Tibial nerve (tissue), 4 donors: ENCODE measurements around the gene L3HYPDH. TPM values are rescaled to one million over a fixed set of nuclear protein-coding genes. Genes with fewer than 3 reads are reported as not detected.
"Not testable (repeated sequence)": the region's sequence is repeated elsewhere in the genome, so short reads cannot be mapped to it uniquely, and the experiment has no call there.

Experiments used
- DNase-seq, 2 donors: peaks; one replicate each; pipeline ENCODE4 v3.0.0-alpha.2; 2019; ENCODE audit warnings: low spot score in 2 of 2
- H3K27ac ChIP-seq, 4 donors: fragments of 200-600 bp; sonication (generic) in 3 of 4; one replicate each; pipeline ENCODE4 v1.5.1; 2017 to 2019; ENCODE audit warnings: mild to moderate bottlenecking in 1 of 4
- H3K27me3 ChIP-seq, 2 donors: fragments of 200-600 bp; sonication (generic) in 1 of 2; one replicate each; pipeline versions ENCODE4 v1.5.1 to v1.6.0; 2017 to 2019
- H3K36me3 ChIP-seq, 3 donors: fragments of 200-600 bp; sonication (generic); one replicate each; pipeline ENCODE4 v1.5.1; 2018 to 2019
- H3K4me1 ChIP-seq, 4 donors: fragments of 200-600 bp; sonication (generic) in 3 of 4; one replicate each; pipeline ENCODE4 v1.5.1; 2017 to 2019
- H3K4me3 ChIP-seq, 4 donors: fragments of 200-600 bp; sonication (generic) in 3 of 4; one replicate each; pipeline ENCODE4 v1.5.1; 2017 to 2019; ENCODE audit warnings: mild to moderate bottlenecking in 1 of 4, moderate library complexity in 1 of 4
- H3K9me3 ChIP-seq, 4 donors: fragments of 200-600 bp; sonication (generic) in 3 of 4; one replicate each; pipeline ENCODE4 v1.5.1; 2017 to 2019
- EP300 ChIP-seq, 2 donors: sonication (generic); formaldehyde crosslinking; IDR thresholded peaks; one replicate each; pipeline ENCODE4 v1.6.1; 2017; ENCODE audit warnings: antibody characterized with exemption in 2 of 2, mild to moderate bottlenecking in 1 of 2
- POLR2A ChIP-seq, 2 donors: fragments of 450-650 bp; IDR thresholded peaks; one replicate each; pipeline ENCODE4 v1.6.1; 2017; ENCODE audit warnings: antibody characterized with exemption in 2 of 2, mild to moderate bottlenecking in 2 of 2, moderate library complexity in 2 of 2
- WGBS, 2 donors: methylation state at CpG; one replicate each; pipeline ENCODE4 v1.1.5; 2018; 5-methylcytosine and 5-hydroxymethylcytosine counted together
- total RNA-seq, 4 donors: library from RNA; depleted of rRNA; stranded (reverse); fragments of >200 nt; gene quantifications; one replicate each; pipeline ENCODE4 v1.1.0, GENCODE V29; 2016
- TF ChIP-seq, protein P1 (sequence below), 5 experiments: fragments of 200-600 bp in 3 of 5; fragments of 450-650 bp in 2 of 5; sonication (generic) in 3 of 5; IDR thresholded peaks; one replicate each; pipeline ENCODE4 v1.5.1; 2016 to 2019; ENCODE audit warnings: antibody characterized with exemption in 5 of 5, mild to moderate bottlenecking in 3 of 5, moderate library complexity in 2 of 5

L3HYPDH gene
- total RNA-seq, 4 donors from 2014 or later = 69.9 to 85.5 (median 76.6) TPM

- TF ChIP-seq EP300 (IDR thresholded peaks at IDR 0.05) (no peak), POLR2A (IDR thresholded peaks at IDR 0.05) (no peak)
- TF ChIP-seq, protein P1, sequence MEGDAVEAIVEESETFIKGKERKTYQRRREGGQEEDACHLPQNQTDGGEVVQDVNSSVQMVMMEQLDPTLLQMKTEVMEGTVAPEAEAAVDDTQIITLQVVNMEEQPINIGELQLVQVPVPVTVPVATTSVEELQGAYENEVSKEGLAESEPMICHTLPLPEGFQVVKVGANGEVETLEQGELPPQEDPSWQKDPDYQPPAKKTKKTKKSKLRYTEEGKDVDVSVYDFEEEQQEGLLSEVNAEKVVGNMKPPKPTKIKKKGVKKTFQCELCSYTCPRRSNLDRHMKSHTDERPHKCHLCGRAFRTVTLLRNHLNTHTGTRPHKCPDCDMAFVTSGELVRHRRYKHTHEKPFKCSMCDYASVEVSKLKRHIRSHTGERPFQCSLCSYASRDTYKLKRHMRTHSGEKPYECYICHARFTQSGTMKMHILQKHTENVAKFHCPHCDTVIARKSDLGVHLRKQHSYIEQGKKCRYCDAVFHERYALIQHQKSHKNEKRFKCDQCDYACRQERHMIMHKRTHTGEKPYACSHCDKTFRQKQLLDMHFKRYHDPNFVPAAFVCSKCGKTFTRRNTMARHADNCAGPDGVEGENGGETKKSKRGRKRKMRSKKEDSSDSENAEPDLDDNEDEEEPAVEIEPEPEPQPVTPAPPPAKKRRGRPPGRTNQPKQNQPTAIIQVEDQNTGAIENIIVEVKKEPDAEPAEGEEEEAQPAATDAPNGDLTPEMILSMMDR (IDR thresholded peaks at IDR 0.05) = no peak
- no peak overlapping the region for H3K4me3 ChIP-seq
- DNase-seq = no peak
- no peaks in the 10 kb centered on the region for H3K27me3 ChIP-seq
- H3K9me3 ChIP-seq = peaks cover 0 to 4% (median 0%) of the 10 kb centered on the region in 4 donors
- no peaks in the 10 kb centered on the region for H3K4me1 ChIP-seq
- WGBS, 2 donors = 90 to 92% methylated on average over 3 of the region's 3 CpGs
- no peak overlapping the region for H3K27ac ChIP-seq
- H3K36me3 ChIP-seq = peaks cover 0 to 9% (median 0%) of the 10 kb centered on the region in 3 donors
These were observed 33.5 kb downstream of the L3HYPDH start for GRCh38 chr14:59450716-59451115.

- 93 to 94% methylated on average over 2 of the region's 2 CpGs for WGBS, 2 donors
These were observed 35.5 kb downstream of the L3HYPDH start for GRCh38 chr14:59448673-59449072.

DNA sequence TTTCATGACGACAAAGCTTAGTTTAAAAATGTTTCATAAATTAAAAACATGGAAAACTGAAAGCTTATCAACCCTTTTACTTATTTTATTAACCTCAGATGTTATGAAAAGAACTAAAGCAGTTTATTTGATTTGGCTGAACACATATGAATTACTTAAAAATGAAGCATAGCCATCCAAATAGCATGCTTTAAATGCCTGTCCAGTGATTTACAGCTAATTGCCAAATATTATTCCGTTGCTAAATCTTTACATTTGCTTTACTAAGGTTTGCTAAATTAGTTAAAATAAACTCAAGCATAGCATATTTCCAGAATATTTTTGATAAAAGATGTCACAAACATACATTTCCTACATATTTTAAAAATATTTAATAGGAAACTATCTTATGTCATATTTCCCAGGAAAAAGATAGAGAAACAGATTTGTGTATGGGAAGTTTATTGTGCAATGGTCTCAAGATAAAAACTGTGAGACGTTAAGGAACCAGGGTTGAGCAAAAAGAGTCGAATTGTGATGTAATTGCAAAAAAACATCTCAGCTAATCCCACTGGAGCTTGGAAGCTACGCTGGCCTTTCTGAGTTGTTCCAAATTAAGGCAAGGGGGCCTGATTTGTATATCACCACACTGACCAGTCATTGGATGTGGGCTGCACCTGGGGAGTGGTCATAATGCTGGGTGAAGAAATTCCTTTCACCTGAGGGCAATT lies 44.8 kb downstream of the L3HYPDH start:
- Histone ChIP-seq H3K36me3 (no peaks in the 10 kb centered on the region), H3K4me1 (peaks cover 0 to 33% (median 0%) of the 10 kb centered on the region in 4 donors), H3K27ac (peak overlapping the region in 1 of 4 donors; percentile 4), H3K9me3 (no peaks in the 10 kb centered on the region), H3K4me3 (no peak overlapping the region), H3K27me3 (no peaks in the 10 kb centered on the region)
- no peak for DNase-seq
- WGBS, 2 donors = 52 to 59% methylated on average over 5 of the region's 5 CpGs
- TF ChIP-seq, protein P1 (IDR thresholded peaks at IDR 0.05) = no peak
- TF ChIP-seq EP300 (IDR thresholded peaks at IDR 0.05) = peak in 1 of 2 donors; percentile 16

More at GRCh38 chr14:59448673-59449072, 35.5 kb downstream of the L3HYPDH start:
- not testable (repeated sequence) for H3K4me3 ChIP-seq, H3K9me3 ChIP-seq, DNase-seq, H3K36me3 ChIP-seq, H3K4me1 ChIP-seq, H3K27ac ChIP-seq, H3K27me3 ChIP-seq

GRCh38 chr14:59438195-59438647 lies 46.0 kb downstream of the L3HYPDH start:
- H3K36me3 ChIP-seq = no peaks in the 10 kb centered on the region
- H3K27me3 ChIP-seq = no peaks in the 10 kb centered on the region
- 82 to 92% methylated on average over 1 of the region's 1 CpG for WGBS, 2 donors
- H3K4me3 ChIP-seq = no peak overlapping the region
- TF ChIP-seq, protein P1 (IDR thresholded peaks at IDR 0.05) = no peak
- TF ChIP-seq EP300 (IDR thresholded peaks at IDR 0.05) (no peak), POLR2A (IDR thresholded peaks at IDR 0.05) (no peak)
- no peaks in the 10 kb centered on the region for H3K9me3 ChIP-seq
- peaks cover 0 to 27% (median 0%) of the 10 kb centered on the region in 4 donors for H3K4me1 ChIP-seq
- DNase-seq = no peak
- no peak overlapping the region for H3K27ac ChIP-seq

GRCh38 chr14:59435987-59436386 lies 48.2 kb downstream of the L3HYPDH start:
- H3K27ac ChIP-seq = no peak overlapping the region
- H3K27me3 ChIP-seq = no peaks in the 10 kb centered on the region
- DNase-seq = no peak
- no peaks in the 10 kb centered on the region for H3K36me3 ChIP-seq
- 74 to 87% methylated on average over 1 of the region's 1 CpG for WGBS, 2 donors
- no peak overlapping the region for H3K4me3 ChIP-seq
- TF ChIP-seq, protein P1 (IDR thresholded peaks at IDR 0.05) = no peak
- no peak for TF ChIP-seq EP300 (IDR thresholded peaks at IDR 0.05)
- no peak for TF ChIP-seq POLR2A (IDR thresholded peaks at IDR 0.05)
- no peaks in the 10 kb centered on the region for H3K9me3 ChIP-seq
- H3K4me1 ChIP-seq = peaks cover 0 to 27% (median 0%) of the 10 kb centered on the region in 4 donors
